RKO (cell line): ENCODE data around the gene PLXNA1.

Experiments
- DNase-seq: peaks from one replicate; pipeline ENCODE4 v3.0.0-alpha.2; 2016; ENCODE audit warnings: low spot score

Gene PLXNA1

GRCh38 chr3:126952983-126953660, 29.8 kb upstream of the PLXNA1 start:
- no peak for DNase-seq

- DNase-seq: no peak
Measured at GRCh38 chr3:126954141-126954842, 28.6 kb upstream of the PLXNA1 start.

GRCh38 chr3:126955004-126955790, 27.7 kb upstream of the PLXNA1 start:
- no peak for DNase-seq

- no peak for DNase-seq
Measured at GRCh38 chr3:126956361-126956760, 26.6 kb upstream of the PLXNA1 start.

GRCh38 chr3:126956866-126957650, 25.9 kb upstream of the PLXNA1 start:
- no peak for DNase-seq

- DNase-seq: no peak
Measured at GRCh38 chr3:126957776-126958637, 24.9 kb upstream of the PLXNA1 start.

GRCh38 chr3:126958638-126959085, 24.3 kb upstream of the PLXNA1 start:
- no peak for DNase-seq

GRCh38 chr3:126959136-126959920, 23.6 kb upstream of the PLXNA1 start:
- DNase-seq: no peak

- DNase-seq: no peak
Measured at GRCh38 chr3:126959921-126960603, 22.9 kb upstream of the PLXNA1 start.

GRCh38 chr3:126960604-126960995, 22.3 kb upstream of the PLXNA1 start:
- DNase-seq: no peak

GRCh38 chr3:126961191-126961790, 21.6 kb upstream of the PLXNA1 start:
- no peak for DNase-seq

GRCh38 chr3:126961791-126962461, 21.0 kb upstream of the PLXNA1 start:
- DNase-seq: no peak

GRCh38 chr3:126962756-126963155, 20.2 kb upstream of the PLXNA1 start:
- no peak for DNase-seq

GRCh38 chr3:126963261-126964190, 19.4 kb upstream of the PLXNA1 start:
- DNase-seq: no peak

- no peak for DNase-seq
Measured at GRCh38 chr3:126964261-126964660, 18.7 kb upstream of the PLXNA1 start.

GRCh38 chr3:126964950-126965349, 18.0 kb upstream of the PLXNA1 start:
- DNase-seq: no peak

- no peak for DNase-seq
Measured at GRCh38 chr3:126965526-126966080, 17.3 kb upstream of the PLXNA1 start.
